ENCODE measurements around the gene LSS.
"Not testable (repeated sequence)": the region's sequence is repeated elsewhere in the genome, so short reads cannot be mapped to it uniquely, and the experiment has no call there.

The LSS gene

GRCh38 chr21:46245213-46245915, 16.8 kb upstream of the LSS start:
- DNase-seq = no peak

GRCh38 chr21:46244602-46245001, 16.0 kb upstream of the LSS start:
- DNase-seq = no peak

GRCh38 chr21:46243960-46244361, 15.4 kb upstream of the LSS start:
- DNase-seq = no peak

GRCh38 chr21:46243325-46243724, 14.8 kb upstream of the LSS start:
- no peak for DNase-seq

- DNase-seq = not testable (repeated sequence)
Observed at GRCh38 chr21:46241577-46241976, 13.0 kb upstream of the LSS start.

GRCh38 chr21:46239817-46240325, 11.3 kb upstream of the LSS start:
- no peak for DNase-seq

- DNase-seq = no peak
Observed at GRCh38 chr21:46237474-46237873, 8.9 kb upstream of the LSS start.

- DNase-seq = no peak
Observed at GRCh38 chr21:46234436-46234950, 5.9 kb upstream of the LSS start.

- no peak for DNase-seq
Observed at GRCh38 chr21:46229923-46230260, 1.3 kb upstream of the LSS start.

GRCh38 chr21:46229133-46229922, 754 bp upstream of the LSS start:
- DNase-seq = peak; percentile 78

GRCh38 chr21:46227811-46228344, 696 bp downstream of the LSS start:
- DNase-seq = no peak

GRCh38 chr21:46226920-46227599, 1.5 kb downstream of the LSS start:
- no peak for DNase-seq

GRCh38 chr21:46226146-46226545, 2.4 kb downstream of the LSS start:
- no peak for DNase-seq

- DNase-seq = not testable (repeated sequence)
Observed at GRCh38 chr21:46223661-46224060, 4.9 kb downstream of the LSS start.

GRCh38 chr21:46223217-46223616, 5.4 kb downstream of the LSS start:
- no peak for DNase-seq

- no peak for DNase-seq
Observed at GRCh38 chr21:46222436-46223116, 6.0 kb downstream of the LSS start.

GRCh38 chr21:46221664-46222435, 6.7 kb downstream of the LSS start:
- no peak for DNase-seq

GRCh38 chr21:46220847-46221246, 7.7 kb downstream of the LSS start:
- no peak for DNase-seq

- no peak for DNase-seq
Observed at GRCh38 chr21:46220275-46220810, 8.2 kb downstream of the LSS start.

- no peak for DNase-seq
Observed at GRCh38 chr21:46219591-46220239, 8.9 kb downstream of the LSS start.
